Measurements from ENCODE around the gene ENTR1. TPM values are rescaled to one million over a fixed set of nuclear protein-coding genes. Genes with fewer than 3 reads are reported as not detected.

Gene ENTR1
- total RNA-seq, 2 donors from 2014 or later: 19.9 to 52.5 TPM

DNA sequence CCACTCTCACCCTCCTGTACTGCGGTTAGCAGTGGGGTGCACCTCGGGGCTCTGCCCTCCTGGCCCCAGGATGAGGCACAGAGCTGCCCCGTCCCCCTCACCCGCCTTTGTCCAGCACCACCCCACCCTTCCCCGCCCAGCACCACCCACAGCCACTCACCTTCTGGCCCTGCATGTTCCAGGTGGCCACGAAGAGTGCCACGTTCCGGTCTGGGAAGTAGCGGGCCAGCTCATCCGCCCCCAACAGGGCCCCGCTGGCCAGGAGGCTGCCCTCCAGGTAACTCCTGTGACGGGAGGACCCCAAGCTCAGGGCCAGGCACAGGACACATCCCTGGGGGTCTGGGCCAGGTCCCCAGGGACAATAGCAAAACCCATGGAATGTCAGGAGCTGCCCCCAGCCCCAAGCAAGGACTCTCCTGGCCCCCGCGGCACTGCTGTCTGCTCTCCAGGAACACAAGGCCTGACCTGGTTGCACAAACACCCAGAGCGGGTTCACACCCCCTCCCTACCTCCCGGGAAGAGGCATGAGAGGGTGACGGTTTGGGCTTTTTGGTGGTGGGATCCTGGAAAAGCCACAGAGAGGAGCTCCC is 24.3 kb upstream of the ENTR1 start:
- peaks cover 11% of the 10 kb centered on the region for H3K4me1 ChIP-seq (replicated peaks)
- TF ChIP-seq, protein P1, sequence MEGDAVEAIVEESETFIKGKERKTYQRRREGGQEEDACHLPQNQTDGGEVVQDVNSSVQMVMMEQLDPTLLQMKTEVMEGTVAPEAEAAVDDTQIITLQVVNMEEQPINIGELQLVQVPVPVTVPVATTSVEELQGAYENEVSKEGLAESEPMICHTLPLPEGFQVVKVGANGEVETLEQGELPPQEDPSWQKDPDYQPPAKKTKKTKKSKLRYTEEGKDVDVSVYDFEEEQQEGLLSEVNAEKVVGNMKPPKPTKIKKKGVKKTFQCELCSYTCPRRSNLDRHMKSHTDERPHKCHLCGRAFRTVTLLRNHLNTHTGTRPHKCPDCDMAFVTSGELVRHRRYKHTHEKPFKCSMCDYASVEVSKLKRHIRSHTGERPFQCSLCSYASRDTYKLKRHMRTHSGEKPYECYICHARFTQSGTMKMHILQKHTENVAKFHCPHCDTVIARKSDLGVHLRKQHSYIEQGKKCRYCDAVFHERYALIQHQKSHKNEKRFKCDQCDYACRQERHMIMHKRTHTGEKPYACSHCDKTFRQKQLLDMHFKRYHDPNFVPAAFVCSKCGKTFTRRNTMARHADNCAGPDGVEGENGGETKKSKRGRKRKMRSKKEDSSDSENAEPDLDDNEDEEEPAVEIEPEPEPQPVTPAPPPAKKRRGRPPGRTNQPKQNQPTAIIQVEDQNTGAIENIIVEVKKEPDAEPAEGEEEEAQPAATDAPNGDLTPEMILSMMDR (IDR thresholded peaks at IDR 0.05): no peak
- TF ChIP-seq POLR2A (IDR thresholded peaks at IDR 0.05) (no peak), POLR2AphosphoS5 (IDR thresholded peaks at IDR 0.05) (no peak)
- H3K27ac ChIP-seq: no peak overlapping the region
- H3K27me3 ChIP-seq (replicated peaks; ENCODE audit: insufficient read depth): no peaks in the 10 kb centered on the region
- no peaks in the 10 kb centered on the region for H3K36me3 ChIP-seq
- WGBS: 90% methylated on average over 17 of the region's 17 CpGs
- DNase-seq (ENCODE audit: low spot score): no peak
- H3K9me3 ChIP-seq: no peaks in the 10 kb centered on the region
- H3K4me3 ChIP-seq: no peak overlapping the region
- intact Hi-C loops (cut with DNase I): no loop called here

DNA sequence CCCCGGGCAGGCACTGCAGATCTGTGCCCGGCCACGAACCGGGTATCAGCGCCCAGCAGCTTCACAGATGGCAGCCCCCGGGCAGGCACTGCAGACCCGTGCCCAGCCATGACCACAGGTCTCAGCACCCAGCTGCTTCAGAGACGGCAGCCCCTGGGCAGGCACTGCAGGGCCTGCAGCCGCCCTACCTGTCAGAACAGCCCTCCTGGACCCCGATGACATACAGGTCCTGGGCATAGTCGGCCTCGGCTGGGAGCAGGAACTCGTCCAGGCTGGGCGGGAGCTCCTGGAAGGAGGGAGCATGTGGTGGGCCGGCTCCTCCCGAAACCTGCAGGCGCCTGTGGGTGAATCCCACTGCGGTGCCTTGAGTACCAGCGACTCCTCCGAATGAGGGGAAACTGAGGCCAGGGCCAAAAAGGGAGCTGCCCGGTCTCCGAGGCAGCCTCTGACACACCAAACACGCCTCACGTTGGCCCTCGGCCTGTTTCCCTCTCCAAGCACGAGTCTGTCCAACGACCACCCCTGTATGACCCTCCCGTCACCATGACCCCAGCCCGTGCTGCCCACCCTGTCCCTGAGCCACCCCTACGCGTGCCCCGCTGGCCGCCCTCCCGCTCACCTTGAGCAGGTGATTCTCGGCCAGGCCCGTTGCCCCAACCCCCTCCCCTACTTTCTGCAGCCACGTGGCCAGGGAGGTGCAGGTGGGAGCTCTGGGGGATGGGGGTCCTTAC is 23.6 kb upstream of the ENTR1 start:
- Histone ChIP-seq H3K4me3 (no peak overlapping the region), H3K27ac (no peak overlapping the region), H3K27me3 (replicated peaks; ENCODE audit: insufficient read depth) (no peaks in the 10 kb centered on the region), H3K4me1 (replicated peaks) (peaks cover 11% of the 10 kb centered on the region), H3K36me3 (no peaks in the 10 kb centered on the region), H3K9me3 (no peaks in the 10 kb centered on the region)
- TF ChIP-seq POLR2AphosphoS5 (IDR thresholded peaks at IDR 0.05): no peak
- TF ChIP-seq POLR2A (IDR thresholded peaks at IDR 0.05): no peak
- TF ChIP-seq, protein P1 (IDR thresholded peaks at IDR 0.05): no peak
- WGBS: 91% methylated on average over 30 of the region's 37 CpGs
- intact Hi-C loops (cut with DNase I): no loop called here
- DNase-seq (ENCODE audit: low spot score): no peak

DNA sequence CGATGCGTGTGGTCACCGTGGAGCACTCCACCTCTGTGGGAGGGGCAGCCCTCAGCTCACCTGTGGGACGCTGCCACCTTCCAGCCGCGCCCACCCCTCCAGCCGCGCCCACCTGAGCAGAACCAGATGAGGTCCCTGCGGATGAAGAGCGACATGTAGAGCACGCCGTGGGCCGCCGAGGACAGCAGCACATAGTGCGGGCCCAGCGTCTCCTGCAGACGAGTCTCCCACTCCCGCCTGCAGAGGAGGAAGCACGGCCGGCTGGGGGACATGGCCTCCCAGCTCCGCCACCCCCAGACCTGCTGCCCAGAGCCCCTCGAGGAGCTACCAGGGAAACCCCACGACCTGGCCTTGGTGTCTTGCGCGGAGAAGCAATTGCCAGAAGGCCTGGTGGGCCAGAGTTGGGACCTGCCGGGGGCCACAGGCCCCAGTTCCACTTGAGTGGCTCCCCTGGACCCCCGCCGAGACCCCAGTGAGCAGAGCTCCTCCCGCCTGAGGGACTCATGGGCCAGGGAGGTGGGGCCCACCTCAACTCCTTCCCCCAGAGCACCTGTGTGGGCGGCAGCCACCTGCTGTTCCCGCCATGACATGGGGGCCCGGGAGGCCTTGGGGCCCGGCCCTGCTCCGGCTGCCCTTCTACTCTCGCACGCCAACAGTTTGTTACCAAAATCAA is 22.8 kb upstream of the ENTR1 start:
- H3K4me3 ChIP-seq: no peak overlapping the region
- H3K9me3 ChIP-seq: no peaks in the 10 kb centered on the region
- 87% methylated on average over 32 of the region's 36 CpGs for WGBS
- DNase-seq (ENCODE audit: low spot score): no peak
- H3K4me1 ChIP-seq (replicated peaks): peaks cover 9% of the 10 kb centered on the region
- no peak overlapping the region for H3K27ac ChIP-seq
- intact Hi-C loops (cut with DNase I): no loop called here
- H3K27me3 ChIP-seq (replicated peaks; ENCODE audit: insufficient read depth): no peaks in the 10 kb centered on the region
- H3K36me3 ChIP-seq: no peaks in the 10 kb centered on the region
- TF ChIP-seq, protein P1 (IDR thresholded peaks at IDR 0.05): no peak
- no peak for TF ChIP-seq POLR2AphosphoS5 (IDR thresholded peaks at IDR 0.05)
- TF ChIP-seq POLR2A (IDR thresholded peaks at IDR 0.05): no peak

DNA sequence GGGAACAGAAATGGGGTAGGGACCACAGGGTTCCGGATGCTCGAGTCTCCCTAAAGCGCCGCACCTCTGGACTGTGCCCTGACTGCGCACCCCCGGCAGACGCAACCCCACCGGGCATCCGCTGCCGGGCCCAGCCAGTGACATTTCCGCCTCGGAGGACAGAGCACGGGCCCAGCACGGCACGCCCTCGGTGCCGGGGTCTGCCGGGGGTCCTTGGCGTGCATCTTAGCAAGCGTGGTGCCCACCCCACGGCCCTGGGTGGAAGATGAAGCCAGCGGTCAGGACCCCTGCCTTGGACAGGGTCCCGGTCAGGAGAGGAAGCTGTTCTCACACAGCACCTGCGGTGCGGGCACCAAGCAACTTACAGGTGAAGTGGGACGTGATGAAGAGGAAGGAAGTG is 22.2 kb upstream of the ENTR1 start:
- TF ChIP-seq POLR2AphosphoS5 (IDR thresholded peaks at IDR 0.05) (no peak), POLR2A (IDR thresholded peaks at IDR 0.05) (no peak)
- TF ChIP-seq, protein P1 (IDR thresholded peaks at IDR 0.05): no peak
- WGBS: 90% methylated on average over 23 of the region's 26 CpGs
- Histone ChIP-seq H3K27ac (no peak overlapping the region), H3K36me3 (no peaks in the 10 kb centered on the region), H3K9me3 (no peaks in the 10 kb centered on the region), H3K4me1 (replicated peaks) (peaks cover 3% of the 10 kb centered on the region), H3K4me3 (no peak overlapping the region), H3K27me3 (replicated peaks; ENCODE audit: insufficient read depth) (no peaks in the 10 kb centered on the region)
- no peak for DNase-seq (ENCODE audit: low spot score)
- intact Hi-C loops (cut with DNase I): no loop called here
